ENCODE data around the gene ELL2.

Gene ELL2

DNA sequence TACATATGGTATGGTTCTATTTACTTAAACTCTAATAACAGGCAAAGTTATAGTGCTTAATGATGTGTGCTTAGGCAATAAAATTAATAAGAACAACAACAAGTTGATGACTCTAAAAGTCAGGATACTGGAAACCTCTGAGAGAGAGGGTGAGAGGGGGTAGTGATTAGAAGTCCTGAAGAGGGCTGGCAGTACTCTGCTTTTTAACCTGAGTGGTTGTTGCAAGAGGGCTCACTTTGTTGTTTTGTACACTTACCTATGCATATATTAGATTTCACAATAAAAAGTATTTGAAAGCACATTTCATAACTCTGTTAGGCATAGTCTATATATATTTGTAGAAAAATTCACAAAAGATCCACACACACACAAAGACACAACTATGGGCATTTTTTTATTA lies 21.4 kb upstream of the ELL2 start:
- no peak for DNase-seq (ENCODE audit: low read depth)
- H3K4me3 ChIP-seq (ENCODE audit: low read depth, low read length), result no peak overlapping the region
- TF ChIP-seq, protein P1, sequence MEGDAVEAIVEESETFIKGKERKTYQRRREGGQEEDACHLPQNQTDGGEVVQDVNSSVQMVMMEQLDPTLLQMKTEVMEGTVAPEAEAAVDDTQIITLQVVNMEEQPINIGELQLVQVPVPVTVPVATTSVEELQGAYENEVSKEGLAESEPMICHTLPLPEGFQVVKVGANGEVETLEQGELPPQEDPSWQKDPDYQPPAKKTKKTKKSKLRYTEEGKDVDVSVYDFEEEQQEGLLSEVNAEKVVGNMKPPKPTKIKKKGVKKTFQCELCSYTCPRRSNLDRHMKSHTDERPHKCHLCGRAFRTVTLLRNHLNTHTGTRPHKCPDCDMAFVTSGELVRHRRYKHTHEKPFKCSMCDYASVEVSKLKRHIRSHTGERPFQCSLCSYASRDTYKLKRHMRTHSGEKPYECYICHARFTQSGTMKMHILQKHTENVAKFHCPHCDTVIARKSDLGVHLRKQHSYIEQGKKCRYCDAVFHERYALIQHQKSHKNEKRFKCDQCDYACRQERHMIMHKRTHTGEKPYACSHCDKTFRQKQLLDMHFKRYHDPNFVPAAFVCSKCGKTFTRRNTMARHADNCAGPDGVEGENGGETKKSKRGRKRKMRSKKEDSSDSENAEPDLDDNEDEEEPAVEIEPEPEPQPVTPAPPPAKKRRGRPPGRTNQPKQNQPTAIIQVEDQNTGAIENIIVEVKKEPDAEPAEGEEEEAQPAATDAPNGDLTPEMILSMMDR (IDR thresholded peaks at IDR 0.05; ENCODE audit: low read depth, low read length), result no peak
- no peak for TF ChIP-seq MYC (IDR thresholded peaks at IDR 0.05; ENCODE audit: low read depth, low read length)
- no peak for TF ChIP-seq POLR2A (IDR thresholded peaks at IDR 0.05; ENCODE audit: extremely low read depth, insufficient read length)
- TF ChIP-seq, protein P2, sequence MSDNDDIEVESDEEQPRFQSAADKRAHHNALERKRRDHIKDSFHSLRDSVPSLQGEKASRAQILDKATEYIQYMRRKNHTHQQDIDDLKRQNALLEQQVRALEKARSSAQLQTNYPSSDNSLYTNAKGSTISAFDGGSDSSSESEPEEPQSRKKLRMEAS (IDR thresholded peaks at IDR 0.05; ENCODE audit: low read depth, low read length), result no peak

DNA sequence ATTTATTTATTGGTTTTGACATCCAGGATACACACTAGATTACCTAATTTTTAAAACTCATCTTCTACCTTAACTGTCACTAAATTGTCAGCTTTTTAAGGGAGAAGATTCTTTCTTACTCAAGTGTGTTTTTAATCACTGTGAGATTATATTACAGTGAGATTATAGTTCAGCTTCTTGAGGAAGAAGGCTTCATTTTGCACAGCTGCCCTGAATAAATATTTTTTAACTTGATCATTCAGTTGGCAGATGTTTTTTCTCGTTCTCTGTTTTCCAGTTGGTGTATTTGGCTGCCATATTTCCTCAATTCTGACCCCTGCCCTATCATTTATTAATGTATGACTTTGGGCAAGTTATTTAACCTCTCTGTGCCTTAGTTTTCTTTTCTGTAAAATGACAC lies 15.0 kb upstream of the ELL2 start:
- H3K4me3 ChIP-seq (ENCODE audit: low read depth, low read length), result no peak overlapping the region
- TF ChIP-seq MYC (IDR thresholded peaks at IDR 0.05; ENCODE audit: low read depth, low read length) (no peak), POLR2A (IDR thresholded peaks at IDR 0.05; ENCODE audit: extremely low read depth, insufficient read length) (no peak)
- TF ChIP-seq, protein P1 (IDR thresholded peaks at IDR 0.05; ENCODE audit: low read depth, low read length), result no peak
- TF ChIP-seq, protein P2 (IDR thresholded peaks at IDR 0.05; ENCODE audit: low read depth, low read length), result no peak
- no peak for DNase-seq (ENCODE audit: low read depth)

DNA sequence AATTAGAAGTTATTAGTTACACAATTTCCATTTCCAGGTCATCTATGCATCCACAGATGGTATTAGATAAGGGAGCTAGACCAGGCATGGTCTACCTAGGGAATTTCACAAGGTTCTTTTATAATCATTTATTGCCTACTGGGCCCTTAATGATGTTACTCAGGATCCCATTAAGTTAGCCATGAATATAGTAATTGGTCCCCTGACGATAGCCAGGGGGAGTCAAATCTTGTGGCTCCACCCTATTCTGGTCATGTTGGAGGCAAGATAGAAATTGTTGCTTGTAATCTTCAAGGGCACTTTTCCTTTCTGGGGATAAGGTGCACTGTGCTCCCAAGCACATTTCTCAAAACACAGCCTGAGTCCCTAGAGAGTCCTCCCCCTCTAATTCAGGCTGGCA lies 14.1 kb upstream of the ELL2 start:
- H3K4me3 ChIP-seq (ENCODE audit: low read depth, low read length), result no peak overlapping the region
- DNase-seq (ENCODE audit: low read depth), result peak; percentile 41
- no peak for TF ChIP-seq MYC (IDR thresholded peaks at IDR 0.05; ENCODE audit: low read depth, low read length)
- TF ChIP-seq, protein P1 (IDR thresholded peaks at IDR 0.05; ENCODE audit: low read depth, low read length), result no peak
- TF ChIP-seq POLR2A (IDR thresholded peaks at IDR 0.05; ENCODE audit: extremely low read depth, insufficient read length), result no peak
- TF ChIP-seq, protein P2 (IDR thresholded peaks at IDR 0.05; ENCODE audit: low read depth, low read length), result no peak

DNA sequence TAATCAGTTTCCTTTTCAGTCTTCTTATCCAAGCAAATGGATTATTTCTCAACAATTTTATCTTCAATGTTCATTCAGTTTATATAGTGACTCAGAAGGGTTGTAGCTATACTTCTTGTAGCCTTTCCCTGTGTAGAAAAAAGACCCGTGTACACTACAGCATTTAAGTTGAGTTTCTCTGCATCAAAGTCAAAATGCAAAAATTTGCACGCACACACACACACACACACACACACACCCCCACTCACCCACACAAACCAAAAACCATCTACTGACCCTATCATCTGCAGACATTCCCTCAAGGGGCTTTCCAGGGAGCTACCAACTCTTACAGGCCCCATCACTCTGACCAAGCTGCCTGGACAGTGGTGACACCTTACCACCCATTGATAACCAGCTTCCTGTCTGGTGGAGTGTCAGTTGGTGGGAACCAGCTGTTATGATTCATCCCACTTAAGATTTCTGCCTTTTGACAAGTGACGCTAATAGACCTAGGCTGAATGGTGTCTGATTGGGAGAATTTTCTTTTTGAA lies 12.2 kb upstream of the ELL2 start:
- TF ChIP-seq MYC (IDR thresholded peaks at IDR 0.05; ENCODE audit: low read depth, low read length) (0 out of 2 replicates have a peak, but pooled peaks have one; percentile 18), POLR2A (IDR thresholded peaks at IDR 0.05; ENCODE audit: extremely low read depth, insufficient read length) (no peak)
- peak; percentile 85 for DNase-seq (ENCODE audit: low read depth)

DNA sequence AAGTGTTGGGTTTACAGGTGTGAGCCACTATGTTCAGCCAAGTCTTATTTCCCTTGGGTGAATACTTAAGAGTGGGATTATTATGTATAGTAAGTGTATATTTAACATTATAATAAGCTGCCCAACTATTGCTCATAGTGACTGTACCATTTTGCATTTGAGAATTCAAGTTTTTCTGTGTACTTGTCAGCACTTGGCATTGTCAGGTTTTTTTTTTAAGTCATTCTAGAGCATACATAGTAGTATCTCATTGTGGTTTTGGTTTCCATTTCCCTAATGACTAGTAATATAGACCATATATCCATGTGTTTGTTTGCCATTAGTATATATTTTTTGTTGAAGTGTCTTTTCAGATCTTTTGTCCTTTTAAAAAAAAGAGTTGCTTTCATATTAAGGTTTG lies 10.5 kb upstream of the ELL2 start:
- TF ChIP-seq, protein P1 (IDR thresholded peaks at IDR 0.05; ENCODE audit: low read depth, low read length), result no peak
- no peak for TF ChIP-seq MYC (IDR thresholded peaks at IDR 0.05; ENCODE audit: low read depth, low read length)
- TF ChIP-seq, protein P2 (IDR thresholded peaks at IDR 0.05; ENCODE audit: low read depth, low read length), result no peak
- TF ChIP-seq POLR2A (IDR thresholded peaks at IDR 0.05; ENCODE audit: extremely low read depth, insufficient read length), result no peak
- no peak for DNase-seq (ENCODE audit: low read depth)
- H3K4me3 ChIP-seq (ENCODE audit: low read depth, low read length), result no peak overlapping the region

More for the DNA sequence above, 12.2 kb upstream of the ELL2 start:
- H3K4me3 ChIP-seq (ENCODE audit: low read depth, low read length), result no peak overlapping the region

DNA sequence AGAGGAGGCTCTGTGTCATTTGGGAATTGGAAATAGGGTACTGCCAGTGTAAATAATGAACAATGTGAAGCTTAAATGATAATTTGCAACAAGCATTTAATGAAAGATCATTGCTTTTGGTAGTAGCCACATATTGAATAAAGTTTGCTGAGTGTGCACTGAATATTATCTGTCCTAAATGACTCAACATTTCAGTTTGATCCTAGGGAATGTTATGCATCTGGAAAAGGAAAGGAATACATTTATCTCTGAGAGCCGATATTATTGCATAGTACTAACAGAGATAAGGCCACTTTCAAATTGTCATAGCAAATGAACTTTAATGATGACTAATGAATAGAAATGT lies 8.7 kb upstream of the ELL2 start:
- no peak for TF ChIP-seq MYC (IDR thresholded peaks at IDR 0.05; ENCODE audit: low read depth, low read length)
- no peak for DNase-seq (ENCODE audit: low read depth)
- no peak overlapping the region for H3K4me3 ChIP-seq (ENCODE audit: low read depth, low read length)

DNA sequence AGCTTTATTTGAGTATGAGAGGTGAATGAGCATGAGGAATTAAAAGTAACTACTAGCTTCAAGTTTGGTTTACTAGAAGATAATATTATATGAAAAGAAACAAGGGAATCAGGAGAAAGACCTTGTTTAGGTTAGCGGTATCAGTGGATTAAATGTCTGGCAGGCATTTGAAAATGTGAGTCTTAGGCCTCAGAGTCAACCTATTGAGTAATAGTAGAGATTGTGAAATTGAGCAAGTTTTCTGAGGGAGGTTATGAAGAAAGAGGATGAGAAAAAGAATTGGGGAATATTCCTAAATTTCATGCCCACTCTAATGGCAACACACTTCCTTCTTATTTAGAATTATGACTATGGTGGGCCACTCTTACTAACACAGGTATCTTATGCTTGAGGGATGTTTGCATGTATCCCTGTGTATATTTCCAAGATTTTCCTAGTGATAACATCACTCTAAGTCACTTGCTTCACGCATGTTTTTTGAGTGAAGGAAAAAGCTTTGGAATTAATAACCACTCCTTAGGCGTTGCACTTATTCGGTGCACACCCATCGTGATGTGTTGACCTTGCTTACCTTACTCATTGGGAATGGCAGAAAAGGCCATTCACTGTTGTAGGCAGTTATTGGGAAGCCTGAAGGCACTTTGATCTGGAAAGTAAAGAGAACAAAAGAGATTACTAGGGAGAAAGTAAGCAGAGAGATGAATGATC lies 8.2 kb upstream of the ELL2 start:
- TF ChIP-seq MYC (IDR thresholded peaks at IDR 0.05; ENCODE audit: low read depth, low read length) (no peak), POLR2A (IDR thresholded peaks at IDR 0.05; ENCODE audit: extremely low read depth, insufficient read length) (no peak)
- TF ChIP-seq, protein P1 (IDR thresholded peaks at IDR 0.05; ENCODE audit: low read depth, low read length), result no peak
- TF ChIP-seq, protein P2 (IDR thresholded peaks at IDR 0.05; ENCODE audit: low read depth, low read length), result no peak
- H3K4me3 ChIP-seq (ENCODE audit: low read depth, low read length), result no peak overlapping the region
- peak; percentile 68 for DNase-seq (ENCODE audit: low read depth)

All from NB4 (cell line).